Brain microvascular endothelial cell (primary cell): Measurements from ENCODE around the gene AKAP14.
A peak's percentile ranks its signal among the peaks of the same experiment; 100 is the strongest.

ENCODE experiments used
- DNase-seq: peaks from one replicate; pipeline ENCODE4 v3.0.0-alpha.2; 2020
- H3K27ac ChIP-seq: fragments of 250-450 bp; sonication (Bioruptor Pico); 2 replicates; pipeline ENCODE4 v1.5.1; 2020; ENCODE audit warnings: mild to moderate bottlenecking, moderate library complexity
- H3K27me3 ChIP-seq: fragments of 250-450 bp; sonication (Bioruptor Pico); replicated peaks from 2 replicates; pipeline ENCODE4 v1.5.1; 2020; ENCODE audit warnings: mild to moderate bottlenecking
- H3K36me3 ChIP-seq: fragments of 250-450 bp; sonication (Bioruptor Pico); replicated peaks from 2 replicates; pipeline ENCODE4 v1.5.1; 2020; ENCODE audit warnings: mild to moderate bottlenecking
- H3K4me3 ChIP-seq: 2 replicates; pipeline ENCODE4 v1.5.1; 2011; ENCODE audit warnings: low read depth, mild to moderate bottlenecking, control low read depth, low read length, moderate library complexity
- CTCF ChIP-seq: IDR thresholded peaks from 2 replicates; pipeline ENCODE4 v1.5.1; 2011; ENCODE audit warnings: low read depth, mild to moderate bottlenecking, moderate library complexity, low read length, control low read depth, inconsistent platforms; ENCODE audit errors: missing control alignments
- in situ Hi-C: cut with HindIII; loops from 2 replicates; pipeline ENCODE4 v1.10.0; 2017; ENCODE audit warnings: low sequenced_read_pairs, low pct_ligation_motif_present

The AKAP14 gene

GRCh38 chrX:119871599-119872395 is 23.9 kb upstream of the AKAP14 start, which contains the start of the genes NDUFA1 and RNF113A:
NDUFA1 (plus strand) TSS chrX:119871832; CDS start chrX:119871912, 80 bp downstream.
RNF113A (minus strand) TSS chrX:119871733; CDS start chrX:119871613, 120 bp downstream.
- peak; percentile 57 for DNase-seq
- no peaks in the 10 kb centered on the region for H3K36me3 ChIP-seq
- TF ChIP-seq CTCF, result no peak
- no peaks in the 10 kb centered on the region for H3K27me3 ChIP-seq
- in situ Hi-C loops, result no loop called here
- peak within 1 kb of the TSS; percentile 84 for H3K27ac ChIP-seq
- H3K4me3 ChIP-seq, result peak within 1 kb of the TSS; percentile 74

- no peak for TF ChIP-seq CTCF
- Histone ChIP-seq H3K27ac (no peak overlapping the region), H3K4me3 (no peak overlapping the region), H3K36me3 (no peaks in the 10 kb centered on the region), H3K27me3 (no peaks in the 10 kb centered on the region)
- in situ Hi-C loops, result no loop called here
- no peak for DNase-seq
These were observed 17.0 kb upstream of the AKAP14 start for GRCh38 chrX:119878740-119879139.

GRCh38 chrX:119880076-119880475 is 15.6 kb upstream of the AKAP14 start:
- in situ Hi-C loops, result no loop called here
- TF ChIP-seq CTCF, result no peak
- Histone ChIP-seq H3K36me3 (no peaks in the 10 kb centered on the region), H3K27me3 (no peaks in the 10 kb centered on the region), H3K27ac (no peak overlapping the region), H3K4me3 (no peak overlapping the region)
- no peak for DNase-seq

GRCh38 chrX:119880552-119881437 is 14.9 kb upstream of the AKAP14 start:
- Histone ChIP-seq H3K4me3 (no peak overlapping the region), H3K36me3 (no peaks in the 10 kb centered on the region), H3K27me3 (no peaks in the 10 kb centered on the region), H3K27ac (no peak overlapping the region)
- in situ Hi-C loops, result no loop called here
- TF ChIP-seq CTCF, result peak; percentile 75
- peak; percentile 55 for DNase-seq

GRCh38 chrX:119885554-119886428 is 9.9 kb upstream of the AKAP14 start:
- TF ChIP-seq CTCF, result no peak
- Histone ChIP-seq H3K36me3 (no peaks in the 10 kb centered on the region), H3K4me3 (no peak overlapping the region), H3K27ac (no peak overlapping the region), H3K27me3 (no peaks in the 10 kb centered on the region)
- no peak for DNase-seq
- in situ Hi-C loops, result no loop called here
